Peyer's patch (tissue), 4 donors: ENCODE results near the gene MLF2. TPM values are rescaled to one million over a fixed set of nuclear protein-coding genes. Genes with fewer than 3 reads are reported as not detected.

Experiments used
- DNase-seq, 3 donors: peaks; one replicate each; pipeline ENCODE4 v3.0.0-alpha.2; 2017 to 2019
- H3K27ac ChIP-seq, 4 donors: fragments of 200-600 bp; sonication (generic); one replicate each; pipeline ENCODE4 v1.5.1; 2016 to 2019
- H3K27me3 ChIP-seq, 2 donors: fragments of 200-600 bp; sonication (generic); one replicate each; pipeline ENCODE4 v1.5.1; 2019
- H3K36me3 ChIP-seq, 3 donors: fragments of 200-600 bp; sonication (generic); one replicate each; pipeline ENCODE4 v1.5.1; 2016 to 2019
- H3K4me1 ChIP-seq, 4 donors: fragments of 200-600 bp; sonication (generic); one replicate each; pipeline ENCODE4 v1.5.1; 2016 to 2019
- H3K4me3 ChIP-seq, 4 donors: fragments of 200-600 bp; sonication (generic); 1 replicate in 3 of 4; 2 replicates in 1 of 4; pipeline ENCODE4 v1.5.1; 2016 to 2019; ENCODE audit warnings: mild to moderate bottlenecking in 1 of 4
- H3K9me3 ChIP-seq, 4 donors: fragments of 200-600 bp; sonication (generic); one replicate each; pipeline ENCODE4 v1.5.1; 2016 to 2019; ENCODE audit warnings: mild to moderate bottlenecking in 1 of 4
- CTCF ChIP-seq, 6 experiments: fragments of 450-650 bp in 4 of 6; fragments of 200-600 bp in 2 of 6; sonication (generic) in 1 of 6; IDR thresholded peaks; one replicate each; pipeline ENCODE4 v1.5.1; 2017 to 2019; ENCODE audit warnings: antibody characterized with exemption in 6 of 6, mild to moderate bottlenecking in 3 of 6, moderate library complexity in 1 of 6
- POLR2A ChIP-seq, 2 donors: fragments of 450-650 bp; IDR thresholded peaks; one replicate each; pipeline ENCODE4 v1.5.1; 2017; ENCODE audit warnings: antibody characterized with exemption in 2 of 2, mild to moderate bottlenecking in 2 of 2, moderate library complexity in 2 of 2
- total RNA-seq, 4 donors: library from RNA; depleted of rRNA; stranded (reverse); fragments of >200 nt; gene quantifications; one replicate each; pipeline ENCODE4 v1.1.0, GENCODE V29; 2016

MLF2 gene
- total RNA-seq, 4 donors from 2014 or later = 94.9 to 212 (median 182) TPM

GRCh38 chr12:6784761-6785160, 31.8 kb upstream of the MLF2 start:
- H3K27me3 ChIP-seq = no peaks in the 10 kb centered on the region
- H3K4me3 ChIP-seq = no peak overlapping the region
- H3K4me1 ChIP-seq = peaks cover 0 to 7% (median 0%) of the 10 kb centered on the region in 4 donors
- no peaks in the 10 kb centered on the region for H3K36me3 ChIP-seq
- no peaks in the 10 kb centered on the region for H3K9me3 ChIP-seq
- TF ChIP-seq CTCF (IDR thresholded peaks at IDR 0.05) (no peak), POLR2A (IDR thresholded peaks at IDR 0.05) (no peak)
- H3K27ac ChIP-seq = no peak overlapping the region
- DNase-seq = no peak

- no peak overlapping the region for H3K27ac ChIP-seq
- no peaks in the 10 kb centered on the region for H3K9me3 ChIP-seq
- no peak for DNase-seq
- H3K4me3 ChIP-seq = no peak overlapping the region
- no peak for TF ChIP-seq CTCF (IDR thresholded peaks at IDR 0.05)
- TF ChIP-seq POLR2A (IDR thresholded peaks at IDR 0.05) = no peak
- H3K4me1 ChIP-seq = peaks cover 0 to 10% (median under 1%) of the 10 kb centered on the region in 4 donors
- H3K36me3 ChIP-seq = no peaks in the 10 kb centered on the region
- H3K27me3 ChIP-seq = no peaks in the 10 kb centered on the region
These were observed 31.4 kb upstream of the MLF2 start for GRCh38 chr12:6784296-6784695.

GRCh38 chr12:6783828-6784227, 30.9 kb upstream of the MLF2 start:
- DNase-seq = no peak
- Histone ChIP-seq H3K4me3 (no peak overlapping the region), H3K27me3 (no peaks in the 10 kb centered on the region), H3K27ac (no peak overlapping the region), H3K36me3 (no peaks in the 10 kb centered on the region), H3K4me1 (peaks cover 0 to 14% (median 2%) of the 10 kb centered on the region in 4 donors), H3K9me3 (no peaks in the 10 kb centered on the region)
- TF ChIP-seq POLR2A (IDR thresholded peaks at IDR 0.05) (no peak), CTCF (IDR thresholded peaks at IDR 0.05) (no peak)

GRCh38 chr12:6782850-6783566, 30.1 kb upstream of the MLF2 start:
- TF ChIP-seq CTCF (IDR thresholded peaks at IDR 0.05) (no peak), POLR2A (IDR thresholded peaks at IDR 0.05) (no peak)

GRCh38 chr12:6782119-6782518, 29.2 kb upstream of the MLF2 start:
- Histone ChIP-seq H3K27ac (no peak overlapping the region), H3K36me3 (no peaks in the 10 kb centered on the region), H3K4me1 (peaks cover 0 to 25% (median 5%) of the 10 kb centered on the region in 4 donors), H3K27me3 (no peaks in the 10 kb centered on the region), H3K4me3 (no peak overlapping the region), H3K9me3 (no peaks in the 10 kb centered on the region)
- DNase-seq = no peak
- no peak for TF ChIP-seq POLR2A (IDR thresholded peaks at IDR 0.05)
- no peak for TF ChIP-seq CTCF (IDR thresholded peaks at IDR 0.05)

More at GRCh38 chr12:6782850-6783566, 30.1 kb upstream of the MLF2 start:
- Histone ChIP-seq H3K36me3 (no peaks in the 10 kb centered on the region), H3K4me1 (peaks cover 0 to 20% (median 5%) of the 10 kb centered on the region in 4 donors), H3K9me3 (no peaks in the 10 kb centered on the region), H3K4me3 (no peak overlapping the region), H3K27ac (no peak overlapping the region), H3K27me3 (no peaks in the 10 kb centered on the region)
- DNase-seq = no peak
